T-helper 22 cell (primary cell): Measurements from ENCODE around the gene ACYP2.
A peak's percentile ranks its signal among the peaks of the same experiment; 100 is the strongest.
"Not testable (repeated sequence)": the region's sequence is repeated elsewhere in the genome, so short reads cannot be mapped to it uniquely, and the experiment has no call there.

Source experiments
- DNase-seq: peaks from one replicate; pipeline ENCODE4 v3.0.0-alpha.2; 2020; ENCODE audit warnings: low read depth

Gene ACYP2

DNA sequence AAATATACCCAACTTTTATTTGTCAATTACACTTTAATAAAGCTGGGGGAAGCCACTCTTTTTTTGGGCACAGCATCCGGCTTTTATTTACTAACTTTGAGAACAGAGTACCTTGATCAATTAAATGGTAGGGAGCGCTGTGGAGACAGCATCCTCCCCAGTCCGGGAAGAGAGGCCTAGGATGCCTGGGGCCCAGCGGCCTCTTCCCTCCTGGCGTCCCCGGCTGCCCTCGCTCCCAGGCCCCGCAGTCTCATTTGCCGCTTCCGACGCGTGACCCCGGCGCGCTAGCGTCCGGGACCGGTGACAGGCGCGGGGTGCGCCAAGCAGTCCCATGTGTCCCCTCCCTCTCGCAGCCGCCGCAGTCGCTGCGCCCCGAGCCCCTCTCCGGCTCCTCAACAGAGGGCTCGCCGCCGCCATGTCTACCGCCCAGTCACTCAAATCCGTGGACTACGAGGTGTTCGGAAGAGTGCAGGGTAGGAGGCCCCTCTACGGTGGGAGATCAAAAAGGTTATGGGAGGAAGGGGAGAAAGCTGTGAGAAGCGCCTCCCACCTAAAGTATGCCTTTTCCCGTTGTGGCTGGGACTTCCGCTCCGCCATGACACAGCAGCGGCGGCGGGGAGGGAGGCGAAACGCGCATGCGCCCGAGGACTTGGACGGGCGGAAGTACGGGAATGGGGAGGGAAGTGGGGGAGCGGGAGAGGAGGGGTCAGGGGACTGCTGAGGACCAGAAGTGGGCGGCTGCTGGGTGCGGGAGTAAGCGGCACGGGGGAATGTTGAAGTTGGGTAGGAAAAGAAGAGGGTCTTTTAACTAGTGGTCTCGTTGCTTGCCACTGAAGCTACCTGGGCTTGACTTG lies at the start of gene ACYP2:
Gene ACYP2, plus strand, starts transcription at position 332 of the 854 bp plus-strand sequence.
- DNase-seq, result peak; percentile 85

DNA sequence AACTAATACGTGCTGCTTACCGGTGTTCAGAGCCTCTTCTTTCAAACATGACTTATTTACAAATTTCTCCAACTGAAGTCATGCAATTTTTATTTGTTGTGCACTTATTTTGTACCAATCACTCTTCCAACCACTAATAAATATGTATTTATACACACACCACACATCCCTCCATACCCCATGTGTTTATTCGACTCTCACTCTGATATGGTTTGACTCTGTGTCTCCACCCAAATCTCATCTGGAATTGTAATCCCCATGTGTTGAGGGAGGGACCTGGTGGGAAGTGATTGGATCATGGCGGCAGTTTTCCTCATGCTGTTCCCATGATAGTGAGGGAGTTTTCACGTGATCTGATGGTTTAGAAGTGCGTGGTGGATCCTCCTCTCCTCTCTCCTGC lies 49.5 kb upstream of the ACYP2 start:
- DNase-seq, result no peak

DNA sequence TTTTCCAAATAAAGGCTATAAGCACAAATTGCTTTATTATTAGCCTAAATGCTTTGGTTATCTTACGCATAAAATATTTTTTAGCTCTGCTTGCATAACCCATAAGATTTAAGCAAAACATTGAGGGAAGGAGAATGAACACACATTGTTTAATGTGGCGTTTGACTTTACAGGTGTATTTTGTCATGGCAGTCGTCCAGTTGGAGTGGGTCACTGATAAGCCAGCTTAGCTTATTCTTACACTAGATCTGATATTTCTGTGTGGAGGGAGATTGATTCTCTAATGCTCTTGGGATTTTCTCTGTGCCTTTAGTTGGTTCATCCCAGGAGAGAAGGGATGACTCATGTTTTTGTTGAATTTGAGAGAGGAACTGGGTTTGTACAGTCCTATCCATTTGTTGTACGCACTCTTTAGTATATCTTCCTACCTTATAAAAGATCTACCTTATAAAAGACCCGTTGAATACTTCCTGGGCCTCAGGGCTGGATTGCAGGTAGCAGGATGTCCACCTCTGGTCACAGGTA lies 47.5 kb upstream of the ACYP2 start:
- DNase-seq, result no peak

DNA sequence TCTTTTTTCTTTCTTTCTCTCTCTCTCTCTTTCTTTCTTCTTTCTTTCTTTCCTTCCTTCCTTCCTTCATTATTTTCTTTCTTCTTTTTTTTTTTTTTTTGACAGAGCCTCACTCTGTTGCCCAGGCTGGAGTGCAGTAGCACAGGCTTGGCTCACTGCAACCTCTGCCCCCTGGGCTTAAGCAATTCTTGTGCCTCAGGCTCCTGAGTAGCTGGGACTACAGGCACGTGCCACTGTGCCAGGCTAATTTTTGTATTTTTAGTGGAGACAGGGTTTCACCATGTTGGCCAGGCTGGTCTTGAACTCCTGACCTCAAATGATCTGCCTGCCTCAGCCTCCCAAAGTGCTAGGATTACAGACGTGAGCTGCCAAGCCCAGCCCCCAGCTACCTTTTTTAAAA lies 42.9 kb upstream of the ACYP2 start:
- DNase-seq, result not testable (repeated sequence)

DNA sequence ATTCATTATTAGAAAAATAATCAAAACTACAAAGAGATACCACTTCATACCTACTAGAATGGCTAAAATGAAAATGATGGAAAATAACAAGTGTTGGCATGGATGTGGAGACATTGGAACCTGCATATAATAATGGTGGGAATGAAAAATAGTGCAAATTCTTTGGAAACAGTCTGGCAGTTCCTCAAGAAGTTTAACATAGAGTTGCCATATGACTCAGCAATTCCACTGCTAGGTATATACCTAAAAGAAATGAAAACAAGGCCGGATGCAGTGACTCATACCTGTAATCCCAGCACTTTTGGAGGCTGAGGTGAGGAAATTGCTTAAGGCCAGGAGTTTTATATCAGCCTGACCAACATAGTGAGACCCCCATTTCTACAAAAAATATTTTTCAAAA lies 41.6 kb upstream of the ACYP2 start:
- no peak for DNase-seq

DNA sequence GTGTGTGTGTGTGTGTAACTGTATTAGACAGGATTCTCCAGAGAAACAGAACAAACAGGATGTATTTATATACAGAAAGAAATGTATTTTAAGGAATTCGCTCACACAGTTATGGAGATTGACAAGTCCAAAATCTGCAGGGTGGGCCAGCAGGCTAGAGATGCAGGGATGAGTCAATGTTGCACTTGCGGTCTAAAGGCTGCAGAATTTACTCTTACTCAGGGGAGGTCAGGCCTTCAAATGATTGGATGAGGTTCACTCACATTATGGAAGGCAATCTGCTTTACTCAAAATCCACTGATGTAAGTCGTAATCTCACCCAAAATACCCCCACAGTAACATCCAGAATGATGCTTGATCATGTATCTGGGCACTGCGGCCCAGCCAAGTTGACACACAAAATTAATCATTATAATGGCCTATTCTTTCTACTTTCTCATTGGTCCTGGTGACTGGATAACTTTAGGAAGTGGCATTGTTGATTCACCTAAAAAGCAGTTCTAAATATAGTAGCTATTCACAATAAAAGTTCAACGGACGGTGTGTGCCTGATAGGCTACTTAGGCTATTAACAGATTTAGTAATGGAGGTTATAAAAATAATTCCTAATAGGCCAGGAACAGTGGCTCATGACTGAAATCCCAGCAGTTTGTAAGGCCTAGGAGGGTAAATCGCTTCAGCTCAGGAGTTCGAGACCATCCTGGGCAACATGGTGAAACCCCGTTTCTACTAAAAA lies 40.6 kb upstream of the ACYP2 start:
- DNase-seq, result no peak

DNA sequence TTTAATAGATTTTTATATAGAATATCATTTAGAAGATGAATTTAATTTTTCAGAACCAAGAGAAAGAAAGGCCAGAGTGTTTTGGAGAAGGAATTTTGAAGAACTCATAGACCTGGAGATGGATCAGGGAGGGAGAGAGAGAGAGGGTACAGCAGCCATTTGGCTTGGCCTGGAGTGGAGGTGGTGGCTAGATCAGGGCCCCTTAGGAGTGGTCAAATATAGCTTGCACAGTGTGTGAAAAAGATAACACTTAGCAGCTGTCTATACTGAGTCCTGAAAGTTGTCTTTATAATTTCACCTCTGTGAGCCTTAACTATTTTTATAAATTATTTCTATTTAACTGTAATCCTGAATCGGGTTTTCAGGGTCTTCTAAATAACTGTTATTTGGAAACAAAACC lies 38.8 kb upstream of the ACYP2 start:
- DNase-seq, result no peak

DNA sequence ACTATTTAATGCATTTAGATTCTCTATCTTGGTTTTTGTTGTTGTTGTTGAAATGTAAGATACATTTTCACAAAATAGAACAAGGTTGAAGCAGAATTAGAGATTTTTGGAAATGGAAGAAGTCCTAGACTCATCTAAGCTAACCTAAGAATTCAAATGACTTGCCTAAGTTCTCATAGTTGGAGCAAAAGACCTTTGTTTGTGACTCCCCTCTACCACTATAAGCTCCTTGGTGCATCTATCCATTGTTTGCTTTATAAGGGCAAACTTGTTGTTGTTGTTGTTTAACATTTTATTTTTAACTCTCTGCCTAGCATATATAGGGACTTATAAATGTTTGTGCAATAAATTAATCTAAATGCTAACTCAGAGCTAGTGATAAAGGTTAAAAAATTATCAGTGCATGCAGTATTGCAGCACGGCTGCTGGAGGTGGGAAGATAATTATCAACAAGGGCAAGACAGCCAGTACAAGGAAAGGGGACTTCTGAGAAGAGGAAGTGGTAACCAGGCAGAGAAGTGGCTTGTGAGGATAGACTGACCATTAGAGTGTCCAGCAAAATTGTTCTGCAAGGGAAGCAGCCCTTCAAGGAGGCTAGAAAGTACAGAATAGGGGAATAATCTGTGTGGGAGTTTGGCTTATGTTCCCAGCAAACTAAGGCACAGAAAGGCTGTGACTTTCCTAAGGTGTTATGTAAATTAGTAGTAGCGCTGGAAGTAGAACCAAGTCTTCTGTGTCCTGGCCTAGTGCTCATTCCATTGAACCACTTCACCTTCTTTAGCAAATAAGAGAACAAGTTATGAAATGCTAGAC lies 38.1 kb upstream of the ACYP2 start:
- no peak for DNase-seq

DNA sequence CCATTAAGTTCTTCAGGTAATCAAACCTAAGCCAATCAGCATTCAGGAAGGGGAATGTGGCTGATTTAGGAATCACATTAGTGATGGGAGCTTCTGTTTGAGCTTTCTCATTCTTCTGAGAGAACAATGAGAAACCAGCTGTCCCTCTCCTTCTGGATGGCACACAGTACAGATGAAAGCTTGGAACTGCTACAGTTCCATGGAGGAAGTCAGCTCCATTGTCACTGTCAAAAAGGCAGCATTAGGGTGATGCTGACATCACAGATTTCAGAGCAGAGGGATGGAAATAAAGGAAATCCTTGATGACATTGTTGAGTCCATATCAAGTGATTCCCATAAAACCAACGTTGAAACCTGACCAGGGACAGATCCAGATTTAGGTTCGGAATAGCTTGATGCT lies 36.1 kb upstream of the ACYP2 start:
- DNase-seq, result no peak

DNA sequence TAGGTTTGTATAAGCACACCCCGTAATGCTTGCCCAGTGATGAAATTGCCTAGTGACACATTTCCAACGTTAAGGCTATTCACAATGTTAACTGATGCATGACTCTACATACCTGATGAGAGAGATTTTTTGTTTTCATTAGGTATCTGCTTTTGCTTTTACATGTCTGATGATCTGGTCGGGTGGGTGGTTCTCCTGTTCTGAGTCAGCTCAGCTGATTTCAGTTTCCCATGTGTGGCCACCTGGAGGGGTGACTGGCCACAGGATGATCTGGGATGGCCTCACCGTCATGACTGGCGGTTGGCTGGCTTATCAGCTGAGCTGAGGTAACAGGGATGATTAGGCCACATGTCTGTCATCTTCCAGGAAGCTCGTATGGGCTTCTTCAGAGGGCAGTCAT lies 33.8 kb upstream of the ACYP2 start:
- DNase-seq, result no peak

DNA sequence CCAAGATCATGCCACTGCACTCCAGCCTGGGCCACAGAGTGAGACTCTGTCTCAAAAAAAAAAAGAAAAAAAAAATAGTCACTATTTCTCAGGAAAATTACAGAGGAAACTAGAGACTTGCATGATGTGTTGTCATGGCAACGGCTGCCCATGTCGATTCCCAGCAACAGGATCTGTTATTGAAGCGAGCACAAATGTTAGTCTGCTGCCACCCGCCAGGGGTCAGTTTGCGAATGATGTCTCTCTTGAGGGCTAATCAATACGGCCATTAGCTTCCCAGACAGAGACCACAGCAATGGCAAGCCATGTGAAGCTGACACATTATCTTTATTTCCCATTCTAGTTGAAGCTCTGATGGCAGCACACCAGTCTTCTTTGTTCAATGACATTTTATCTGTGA lies 32.4 kb upstream of the ACYP2 start:
- no peak for DNase-seq

DNA sequence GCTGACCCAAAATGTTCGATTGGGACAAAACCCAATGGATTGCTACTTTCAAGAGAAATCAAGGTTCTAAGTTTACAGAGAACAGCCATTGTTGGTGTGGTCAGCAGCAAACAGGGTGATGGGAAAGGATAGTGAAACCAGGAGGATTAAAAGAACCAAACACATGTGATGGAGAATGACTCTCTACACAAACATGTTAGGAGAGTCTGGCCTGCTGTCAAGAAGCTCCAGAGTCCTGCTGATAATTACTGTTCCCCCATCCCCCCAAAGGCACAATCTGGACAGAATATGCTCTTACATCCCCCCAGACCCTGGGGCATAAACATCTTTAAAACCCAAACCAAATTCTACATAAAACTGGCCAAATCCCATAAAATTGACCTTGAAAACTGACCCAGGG lies 32.0 kb upstream of the ACYP2 start:
- no peak for DNase-seq

DNA sequence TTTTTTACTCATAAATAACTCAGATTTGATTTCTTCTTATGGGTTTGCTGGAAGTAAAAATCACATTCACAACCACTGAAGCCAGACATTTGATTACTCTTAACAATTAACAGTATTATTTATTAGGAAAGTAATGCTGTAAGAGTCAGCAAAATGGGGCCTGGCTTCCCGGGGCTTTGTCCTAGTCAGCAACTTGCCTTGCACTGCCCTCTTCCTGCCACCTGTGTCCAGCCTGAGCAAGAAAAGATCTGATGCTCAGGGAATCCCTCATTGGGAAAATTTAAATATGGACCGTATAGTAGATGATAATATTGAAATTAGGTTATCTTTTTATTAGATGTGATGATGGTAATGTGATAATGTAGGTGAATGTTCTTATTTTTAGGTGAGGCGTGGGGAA lies 30.8 kb upstream of the ACYP2 start:
- DNase-seq, result no peak

DNA sequence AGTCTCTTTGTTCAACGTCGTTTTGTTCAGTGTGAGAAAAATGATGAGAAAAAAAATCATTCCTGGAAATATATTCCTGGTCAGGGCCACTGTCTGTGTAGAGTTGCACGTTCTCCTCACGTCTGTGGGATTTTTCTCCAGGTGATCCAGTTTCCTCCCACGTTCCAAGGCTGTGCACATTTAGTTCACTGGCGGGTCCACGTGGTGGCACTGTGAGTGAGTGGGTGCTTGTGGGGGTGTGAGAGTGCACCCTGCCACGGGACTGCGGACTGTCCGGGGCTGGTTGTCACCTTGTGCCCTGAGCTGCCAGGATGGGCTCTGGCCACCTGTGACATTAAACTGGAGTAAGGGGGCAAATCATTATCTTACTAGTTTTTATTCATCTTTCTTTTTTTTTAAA lies 30.3 kb upstream of the ACYP2 start:
- no peak for DNase-seq

DNA sequence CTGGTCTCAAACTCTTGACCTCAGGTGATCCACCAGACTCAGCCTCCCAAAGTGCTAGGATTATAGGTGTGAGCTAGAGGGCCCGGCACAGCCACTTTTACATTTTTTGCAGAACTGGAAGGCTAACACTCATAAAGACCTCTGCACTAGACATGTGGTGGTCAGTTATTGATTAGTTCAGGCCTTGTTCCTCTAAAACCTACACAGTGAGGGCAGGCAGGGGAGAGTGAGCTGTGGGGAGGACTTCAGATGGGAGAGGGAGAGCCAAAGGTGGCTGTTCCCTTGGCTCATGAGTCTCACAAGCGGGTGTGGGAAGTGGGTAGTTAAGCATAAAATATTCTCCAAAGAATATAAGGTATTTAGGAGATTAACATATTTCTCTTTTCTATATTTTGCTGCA lies 29.3 kb upstream of the ACYP2 start:
- DNase-seq, result no peak

DNA sequence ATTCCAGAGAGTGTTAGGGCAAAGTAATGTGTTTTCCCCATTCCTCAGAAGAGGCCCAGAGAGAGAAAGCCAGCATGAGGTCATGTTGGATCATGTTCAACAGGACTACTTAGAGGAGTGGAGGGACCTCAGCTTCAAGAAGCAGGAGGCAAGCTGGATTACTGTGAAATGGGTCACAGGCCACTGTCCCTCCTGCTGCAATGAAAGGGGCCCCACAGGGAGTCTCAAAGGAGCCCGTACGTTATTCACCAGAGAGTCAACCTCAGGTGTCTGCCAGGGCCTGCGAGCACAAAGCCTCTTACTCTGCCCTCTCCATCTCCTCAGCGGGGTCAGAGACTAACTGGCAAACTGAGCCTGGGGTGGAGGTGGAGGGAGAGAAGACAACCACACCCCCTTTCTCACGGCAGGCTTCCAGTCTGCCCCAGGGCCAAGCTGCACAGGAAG lies 27.2 kb upstream of the ACYP2 start:
- DNase-seq, result no peak

DNA sequence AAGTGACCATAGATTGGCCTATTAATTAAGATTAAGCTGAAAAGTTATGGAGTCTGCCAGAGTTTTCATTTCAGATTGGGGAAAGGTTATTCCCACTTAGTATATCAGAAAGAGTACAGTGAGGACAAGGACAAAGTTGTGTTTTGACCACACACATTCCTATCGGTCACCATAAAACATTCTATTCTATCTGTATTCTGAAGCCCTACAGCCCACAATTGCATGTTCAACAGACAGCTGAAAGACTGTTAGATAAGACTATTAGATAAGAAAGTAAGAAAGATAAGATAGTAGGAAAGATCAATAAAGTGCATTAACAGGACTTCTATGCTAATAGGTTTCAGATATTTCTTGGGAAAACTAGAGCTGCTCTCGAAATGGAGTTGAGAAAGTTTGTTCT lies 26.7 kb upstream of the ACYP2 start:
- no peak for DNase-seq

DNA sequence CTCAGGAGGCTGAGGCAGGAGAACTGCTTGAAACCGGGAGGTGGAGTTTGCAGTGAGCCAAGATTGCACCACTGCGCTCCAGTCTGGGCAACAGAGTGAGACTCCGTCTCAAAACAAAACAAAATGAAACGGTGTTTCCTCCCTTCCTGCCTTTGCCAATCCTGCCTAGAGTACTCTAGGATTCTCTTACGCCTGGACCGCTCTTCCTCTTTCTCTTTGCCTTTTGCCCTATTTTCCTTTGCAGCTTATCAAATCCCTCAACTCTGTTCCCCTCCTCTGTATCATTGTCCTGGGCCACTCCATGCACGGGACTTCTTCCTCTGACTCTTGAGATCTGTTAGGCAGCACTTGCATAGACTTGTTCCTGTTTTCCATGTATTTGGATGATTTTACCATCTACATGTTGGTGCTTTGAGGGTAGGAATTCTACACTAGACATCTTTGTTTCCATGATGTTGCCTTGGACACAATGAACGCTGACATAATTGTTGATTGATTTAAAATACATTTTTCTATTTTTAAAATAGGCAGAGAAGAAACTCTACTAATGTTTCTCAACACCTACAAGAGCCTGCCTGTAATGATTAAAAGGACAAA lies 24.8 kb upstream of the ACYP2 start:
- no peak for DNase-seq

DNA sequence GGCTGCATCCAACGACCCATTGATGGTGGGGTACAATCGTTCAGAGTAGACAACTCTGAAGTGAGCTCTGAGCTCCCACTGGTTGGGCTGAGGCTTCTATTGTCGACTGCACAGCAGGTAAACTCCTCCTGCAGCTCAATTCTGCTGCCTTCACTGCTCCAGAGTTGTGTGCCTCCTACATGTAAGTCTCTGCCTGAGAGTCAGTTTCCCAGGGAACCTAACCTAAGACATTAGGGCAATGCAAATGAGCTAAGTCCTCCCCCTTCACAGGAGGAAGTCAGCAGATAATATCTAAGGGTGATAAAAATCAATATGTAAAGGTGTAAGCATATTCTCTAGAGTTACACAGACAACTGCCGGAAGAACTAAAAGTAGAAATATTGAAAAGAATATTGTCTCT lies 22.5 kb upstream of the ACYP2 start:
- DNase-seq, result no peak

DNA sequence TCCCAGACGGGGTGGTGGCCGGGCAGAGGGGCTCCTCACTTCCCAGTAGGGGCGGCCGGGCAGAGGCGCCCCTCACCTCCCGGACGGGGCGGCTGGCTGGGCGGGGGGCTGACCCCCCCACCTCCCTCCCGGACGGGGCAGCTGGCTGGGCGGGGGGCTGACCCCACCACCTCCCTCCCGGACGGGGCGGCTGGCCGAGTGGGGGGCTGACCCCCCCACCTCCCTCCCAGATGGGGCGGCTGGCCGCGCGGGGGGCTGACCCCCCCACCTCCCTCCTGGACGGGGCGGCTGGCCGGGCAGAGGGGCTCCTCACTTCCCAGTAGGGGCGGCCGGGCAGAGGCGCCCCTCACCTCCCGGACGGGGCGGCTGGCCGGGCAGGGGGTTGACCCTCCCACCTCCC lies 20.0 kb upstream of the ACYP2 start:
- not testable (repeated sequence) for DNase-seq

DNA sequence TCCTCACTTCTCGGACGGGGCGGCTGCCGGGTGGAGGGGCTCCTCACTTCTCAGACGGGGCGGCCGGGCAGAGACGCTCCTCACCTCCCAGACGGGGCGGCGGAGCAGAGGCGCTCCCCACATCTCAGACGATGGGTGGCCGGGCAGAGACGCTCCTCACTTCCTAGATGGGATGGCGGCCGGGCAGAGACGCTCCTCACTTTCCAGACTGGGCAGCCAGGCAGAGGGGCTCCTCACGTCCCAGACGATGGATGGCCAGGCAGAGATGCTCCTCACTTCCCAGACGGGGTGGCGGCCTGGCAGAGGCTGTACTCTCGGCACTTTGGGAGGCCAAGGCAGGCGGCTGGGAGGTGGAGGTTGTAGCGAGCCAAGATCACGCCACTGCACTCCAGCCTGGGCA lies 19.3 kb upstream of the ACYP2 start:
- DNase-seq, result not testable (repeated sequence)

DNA sequence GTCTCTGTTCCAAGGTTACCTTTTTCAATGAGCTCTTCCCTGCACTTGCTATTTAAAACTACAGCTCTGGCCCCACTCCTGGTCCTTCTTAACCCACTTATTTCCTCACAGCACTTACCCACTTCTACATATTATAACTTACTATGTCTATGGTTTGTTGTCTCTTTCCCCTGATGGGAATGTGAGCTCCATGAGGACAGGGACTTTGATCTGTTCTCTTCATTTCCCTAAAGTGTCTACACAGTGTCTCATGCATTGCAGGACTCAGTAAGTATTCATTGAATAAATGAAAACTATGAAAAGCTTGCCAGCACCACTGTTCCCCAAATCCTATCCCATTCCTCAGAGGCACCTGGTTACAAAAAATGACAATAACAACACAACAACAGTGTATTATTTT lies 18.3 kb upstream of the ACYP2 start:
- no peak for DNase-seq
